Panc1 (cell line): ENCODE results near the gene TLX1. TPM values are rescaled to one million over a fixed set of nuclear protein-coding genes. Genes with fewer than 3 reads are reported as not detected.

Experiments
- ATAC-seq: fragments of 200-7000 bp; cut with Tn5 transposase; 2 replicates; pipeline ENCODE4 v1.9.1; 2020; ENCODE audit warnings: mild to moderate bottlenecking, moderate library complexity
- BruUV-seq: library from RNA; stranded (reverse); fragments of 400-500 nt; replicated peaks from 2 replicates; lab custom pipeline; 2021; lab: Mats Ljungman, UMichigan
- CTCF ChIA-PET: fragments of 300-600 bp; sonication (Branson Sonifier 250); formaldehyde crosslinking; loops from one replicate; lab custom pipeline; 2022; ENCODE audit warnings: antibody characterized with exemption; lab: Charles Lee
- POLR2A ChIA-PET: fragments of 300-600 bp; sonication (Branson Sonifier 250); formaldehyde crosslinking; loops from one replicate; lab custom pipeline; 2022; ENCODE audit warnings: antibody characterized with exemption; lab: Charles Lee
- DNase-seq: peaks from one replicate; pipeline ENCODE4 v3.0.0-alpha.2; 2010; ENCODE audit warnings: low read depth, low spot score
- H3K27ac ChIP-seq: 2 replicates; pipeline ENCODE4 v1.5.1; 2011; ENCODE audit warnings: mild to moderate bottlenecking, low read length, inconsistent platforms
- H3K27me3 ChIP-seq: fragments of 200-500 bp; sonication (Bioruptor generic); 2 replicates; pipeline ENCODE4 v1.6.0; 2014; ENCODE audit warnings: low read length, inconsistent platforms; ENCODE audit not compliant: control insufficient read depth, insufficient read depth
- H3K36me3 ChIP-seq: fragments of 200-500 bp; sonication (Bioruptor generic); 2 replicates; pipeline ENCODE4 v1.5.1; 2014; ENCODE audit warnings: inconsistent platforms, mild to moderate bottlenecking, low read length, moderate library complexity; ENCODE audit not compliant: control insufficient read depth, insufficient read depth
- H3K4me1 ChIP-seq: 2 replicates; pipeline ENCODE4 v1.5.1; 2011; ENCODE audit warnings: inconsistent platforms, mild to moderate bottlenecking, low read length, moderate library complexity; ENCODE audit not compliant: control insufficient read depth, insufficient read depth
- H3K4me3 ChIP-seq, 2 experiments: 2 replicates each; pipeline ENCODE4 v1.5.1; 2011 to 2012; ENCODE audit warnings: low read depth in 2 of 2, low read length in 2 of 2, mild to moderate bottlenecking in 2 of 2, inconsistent platforms in 1 of 2, moderate library complexity in 1 of 2
- H3K9me3 ChIP-seq: fragments of 200-500 bp; sonication (Bioruptor generic); 2 replicates; pipeline ENCODE4 v1.5.1; 2014; ENCODE audit warnings: low read depth, mild to moderate bottlenecking, inconsistent platforms, low read length, moderate library complexity; ENCODE audit not compliant: control insufficient read depth, insufficient read depth
- POLR2AphosphoS5 ChIP-seq: IDR thresholded peaks from 2 replicates; pipeline ENCODE4 v1.6.1; 2012; ENCODE audit warnings: mild to moderate bottlenecking, low read depth, low read length, moderate library complexity
- SIN3A ChIP-seq: IDR thresholded peaks from 2 replicates; pipeline ENCODE4 v1.6.1; 2012; ENCODE audit warnings: low read depth, mild to moderate bottlenecking, low read length, moderate library complexity, borderline replicate concordance; ENCODE audit not compliant: insufficient read depth
- TCF7L2 ChIP-seq: IDR thresholded peaks from 2 replicates; pipeline ENCODE4 v1.6.1; 2011; ENCODE audit warnings: mild to moderate bottlenecking, low read depth, low read length, inconsistent platforms
- in situ Hi-C: cut with HindIII; loops from 2 replicates; pipeline ENCODE4 v1.10.0; 2016; ENCODE audit warnings: low sequenced_read_pairs, low pct_unique_long_range_greater_than_20kb
- intact Hi-C: fragments of 100-400 bp; cut with micrococcal nuclease; formaldehyde crosslinking; loops from one replicate; pipeline ENCODE4 v1.10.0; 2022; ENCODE audit not compliant: unreplicated experiment
- total RNA-seq: library from RNA; stranded (reverse); gene quantifications from one replicate; pipeline ENCODE4 v1.2.1, GENCODE V29; 2021; ENCODE audit not compliant: unreplicated experiment
- TF ChIP-seq, protein P1 (sequence below), 2 experiments: IDR thresholded peaks; 2 replicates each; pipeline ENCODE4 v1.6.1; 2011 to 2012; ENCODE audit warnings: low read depth in 2 of 2, control low read depth in 1 of 2, low read length in 1 of 2, mild to moderate bottlenecking in 1 of 2, moderate library complexity in 1 of 2; ENCODE audit not compliant: insufficient read depth in 1 of 2
- TF ChIP-seq, protein P2 (sequence below): fragments of 450-650 bp; IDR thresholded peaks from 2 replicates; pipeline ENCODE4 v1.5.1; 2017; ENCODE audit warnings: mild to moderate bottlenecking

TLX1 gene
- total RNA-seq, 1 experiment from 2014 or later = 0.13 TPM

DNA sequence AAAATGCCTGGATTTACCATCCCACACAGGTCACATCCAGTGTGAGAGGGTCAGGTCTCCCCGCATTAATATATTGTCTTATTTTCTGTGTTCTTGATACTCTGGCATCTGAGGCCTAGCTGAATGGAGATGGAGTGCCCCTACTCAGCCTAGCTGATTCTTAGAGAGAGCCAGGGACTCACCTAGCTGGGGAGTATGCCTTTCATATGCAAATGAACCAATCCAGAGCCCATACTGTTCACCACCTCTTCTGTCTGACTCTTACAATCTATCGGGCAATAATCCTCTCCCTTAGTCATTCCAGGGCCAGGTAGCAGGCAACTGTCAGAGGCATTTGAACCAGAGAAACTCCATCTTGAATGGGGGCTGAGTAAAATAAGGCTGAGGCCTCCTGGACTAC lies 51.8 kb downstream of the TLX1 start:
- in situ Hi-C loops = no loop called here

DNA sequence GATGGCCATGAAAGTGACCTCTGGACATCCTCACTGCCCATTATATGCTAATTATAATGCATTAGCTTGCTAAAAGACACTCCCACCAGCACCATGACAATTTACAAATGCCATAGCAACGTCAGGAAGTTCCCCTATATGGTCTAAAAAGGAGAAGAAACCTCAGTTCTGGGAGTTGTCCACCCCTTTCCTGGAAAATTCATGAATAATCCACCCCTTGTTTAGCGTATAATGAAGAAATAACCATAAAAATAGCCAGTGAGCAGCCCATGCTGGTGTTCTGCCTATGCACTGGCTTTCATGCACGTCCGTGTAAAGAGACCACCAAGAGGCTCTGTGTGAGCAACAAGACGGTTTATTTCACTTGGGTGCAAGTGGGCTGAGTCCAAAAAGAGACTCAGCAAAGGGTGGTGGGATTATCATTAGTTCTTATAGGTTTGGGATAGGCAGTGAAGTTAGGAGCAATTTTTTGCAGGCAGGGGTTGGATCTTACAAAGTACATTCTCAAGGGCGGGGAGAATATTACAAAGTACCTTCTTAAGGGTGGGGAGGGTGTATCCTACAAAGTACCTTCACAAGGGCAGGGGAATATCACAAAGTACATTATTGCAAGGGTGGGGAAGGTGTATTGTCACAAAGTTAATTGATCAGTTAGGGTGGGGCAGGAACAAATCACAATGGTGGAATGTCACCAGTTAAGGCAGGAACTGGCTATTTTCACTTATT lies 52.5 kb downstream of the TLX1 start:
- Histone ChIP-seq H3K4me1 (no peaks in the 10 kb centered on the region), H3K36me3 (no peaks in the 10 kb centered on the region), H3K27me3 (peaks cover 4% of the 10 kb centered on the region; the same call in 1 of the 2 replicates), H3K4me3 (no peak overlapping the region), H3K27ac (no peak overlapping the region), H3K9me3 (no peaks in the 10 kb centered on the region)
- DNase-seq (no peak), ATAC-seq (no peak)
- CTCF ChIA-PET = no interaction called here
- TF ChIP-seq POLR2AphosphoS5 (no peak), SIN3A (no peak), TCF7L2 (no peak)
- TF ChIP-seq, protein P1, sequence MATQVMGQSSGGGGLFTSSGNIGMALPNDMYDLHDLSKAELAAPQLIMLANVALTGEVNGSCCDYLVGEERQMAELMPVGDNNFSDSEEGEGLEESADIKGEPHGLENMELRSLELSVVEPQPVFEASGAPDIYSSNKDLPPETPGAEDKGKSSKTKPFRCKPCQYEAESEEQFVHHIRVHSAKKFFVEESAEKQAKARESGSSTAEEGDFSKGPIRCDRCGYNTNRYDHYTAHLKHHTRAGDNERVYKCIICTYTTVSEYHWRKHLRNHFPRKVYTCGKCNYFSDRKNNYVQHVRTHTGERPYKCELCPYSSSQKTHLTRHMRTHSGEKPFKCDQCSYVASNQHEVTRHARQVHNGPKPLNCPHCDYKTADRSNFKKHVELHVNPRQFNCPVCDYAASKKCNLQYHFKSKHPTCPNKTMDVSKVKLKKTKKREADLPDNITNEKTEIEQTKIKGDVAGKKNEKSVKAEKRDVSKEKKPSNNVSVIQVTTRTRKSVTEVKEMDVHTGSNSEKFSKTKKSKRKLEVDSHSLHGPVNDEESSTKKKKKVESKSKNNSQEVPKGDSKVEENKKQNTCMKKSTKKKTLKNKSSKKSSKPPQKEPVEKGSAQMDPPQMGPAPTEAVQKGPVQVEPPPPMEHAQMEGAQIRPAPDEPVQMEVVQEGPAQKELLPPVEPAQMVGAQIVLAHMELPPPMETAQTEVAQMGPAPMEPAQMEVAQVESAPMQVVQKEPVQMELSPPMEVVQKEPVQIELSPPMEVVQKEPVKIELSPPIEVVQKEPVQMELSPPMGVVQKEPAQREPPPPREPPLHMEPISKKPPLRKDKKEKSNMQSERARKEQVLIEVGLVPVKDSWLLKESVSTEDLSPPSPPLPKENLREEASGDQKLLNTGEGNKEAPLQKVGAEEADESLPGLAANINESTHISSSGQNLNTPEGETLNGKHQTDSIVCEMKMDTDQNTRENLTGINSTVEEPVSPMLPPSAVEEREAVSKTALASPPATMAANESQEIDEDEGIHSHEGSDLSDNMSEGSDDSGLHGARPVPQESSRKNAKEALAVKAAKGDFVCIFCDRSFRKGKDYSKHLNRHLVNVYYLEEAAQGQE (IDR thresholded peaks at IDR 0.05; ENCODE audit: insufficient read depth in 1 of 2, low read depth in 2 of 2, low read length in 1 of 2) = no peak
- TF ChIP-seq, protein P2, sequence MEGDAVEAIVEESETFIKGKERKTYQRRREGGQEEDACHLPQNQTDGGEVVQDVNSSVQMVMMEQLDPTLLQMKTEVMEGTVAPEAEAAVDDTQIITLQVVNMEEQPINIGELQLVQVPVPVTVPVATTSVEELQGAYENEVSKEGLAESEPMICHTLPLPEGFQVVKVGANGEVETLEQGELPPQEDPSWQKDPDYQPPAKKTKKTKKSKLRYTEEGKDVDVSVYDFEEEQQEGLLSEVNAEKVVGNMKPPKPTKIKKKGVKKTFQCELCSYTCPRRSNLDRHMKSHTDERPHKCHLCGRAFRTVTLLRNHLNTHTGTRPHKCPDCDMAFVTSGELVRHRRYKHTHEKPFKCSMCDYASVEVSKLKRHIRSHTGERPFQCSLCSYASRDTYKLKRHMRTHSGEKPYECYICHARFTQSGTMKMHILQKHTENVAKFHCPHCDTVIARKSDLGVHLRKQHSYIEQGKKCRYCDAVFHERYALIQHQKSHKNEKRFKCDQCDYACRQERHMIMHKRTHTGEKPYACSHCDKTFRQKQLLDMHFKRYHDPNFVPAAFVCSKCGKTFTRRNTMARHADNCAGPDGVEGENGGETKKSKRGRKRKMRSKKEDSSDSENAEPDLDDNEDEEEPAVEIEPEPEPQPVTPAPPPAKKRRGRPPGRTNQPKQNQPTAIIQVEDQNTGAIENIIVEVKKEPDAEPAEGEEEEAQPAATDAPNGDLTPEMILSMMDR = no peak
- in situ Hi-C loops = no loop called here
- POLR2A ChIA-PET = no interaction called here
- no TSS peak for BruUV-seq
- intact Hi-C loops = no loop called here

More for the DNA sequence above, 51.8 kb downstream of the TLX1 start:
- POLR2A ChIA-PET = no interaction called here
- Histone ChIP-seq H3K27me3 (peaks cover 4% of the 10 kb centered on the region; the same call in 1 of the 2 replicates), H3K36me3 (no peaks in the 10 kb centered on the region), H3K4me3 (no peak overlapping the region), H3K9me3 (no peaks in the 10 kb centered on the region), H3K4me1 (no peaks in the 10 kb centered on the region), H3K27ac (no peak overlapping the region)
- ATAC-seq (no peak), DNase-seq (no peak)
- CTCF ChIA-PET = interaction anchor here (0.6 kb wide), 1 partner anchor 27 kb away, joined by 4 read pairs; no protein-coding TSS in a partner anchor
- no TSS peak for BruUV-seq
- no peak for TF ChIP-seq SIN3A
- TF ChIP-seq, protein P1 (IDR thresholded peaks at IDR 0.05; ENCODE audit: insufficient read depth in 1 of 2, low read depth in 2 of 2, low read length in 1 of 2) = no peak
- TF ChIP-seq, protein P2 = no peak
- intact Hi-C loops = no loop called here
